Heart right ventricle (tissue), 16 donors: ENCODE data around the gene ROM1. TPM values are rescaled to one million over a fixed set of nuclear protein-coding genes. Genes with fewer than 3 reads are reported as not detected.

Source experiments
- ATAC-seq, 8 donors: fragments of 200-7000 bp; cut with Tn5 transposase; one replicate each; pipeline ENCODE4 v1.9.1; 2020; ENCODE audit warnings: mild to moderate bottlenecking in 8 of 8, moderate library complexity in 8 of 8, moderate number of reproducible peaks in 1 of 8
- DNase-seq, 2 donors: peaks; one replicate each; pipeline ENCODE4 v3.0.0-alpha.2; 2020
- H3K27ac ChIP-seq, 10 donors: fragments of 200-600 bp; sonication (generic) in 2 of 10; one replicate each; pipeline versions ENCODE4 v1.5.0 to v1.8.0; 2020 to 2022; ENCODE audit warnings: mild to moderate bottlenecking in 3 of 10
- H3K27me3 ChIP-seq, 7 donors: fragments of 200-600 bp; one replicate each; pipeline ENCODE4 v1.8.0; 2021 to 2022; ENCODE audit warnings: mild to moderate bottlenecking in 2 of 7
- H3K36me3 ChIP-seq, 9 donors: fragments of 200-600 bp; sonication (generic) in 1 of 9; one replicate each; pipeline versions ENCODE4 v1.5.0 to v1.8.0; 2020 to 2022; ENCODE audit warnings: mild to moderate bottlenecking in 2 of 9
- H3K4me1 ChIP-seq, 9 donors: fragments of 200-600 bp; sonication (generic) in 1 of 9; one replicate each; pipeline versions ENCODE4 v1.5.0 to v1.8.0; 2020 to 2022; ENCODE audit warnings: mild to moderate bottlenecking in 4 of 9
- H3K4me3 ChIP-seq, 10 donors: fragments of 200-600 bp; sonication (generic) in 2 of 10; one replicate each; pipeline versions ENCODE4 v1.5.0 to v1.8.0; 2020 to 2022; ENCODE audit warnings: mild to moderate bottlenecking in 7 of 10, moderate library complexity in 2 of 10
- H3K9me3 ChIP-seq, 11 donors: fragments of 200-600 bp in 10 of 11; sonication (generic) in 2 of 11; one replicate each; pipeline versions ENCODE4 v1.5.0 to v1.8.0; 2013 to 2022; ENCODE audit warnings: mild to moderate bottlenecking in 2 of 11, control low read depth in 1 of 11, moderate library complexity in 1 of 11
- CTCF ChIP-seq, 9 donors: fragments of 200-600 bp; sonication (generic) in 2 of 9; IDR thresholded peaks; one replicate each; pipeline versions ENCODE4 v1.5.0 to v1.8.0; 2021 to 2022; ENCODE audit warnings: antibody characterized with exemption in 9 of 9, mild to moderate bottlenecking in 5 of 9, moderate library complexity in 1 of 9
- WGBS, 2 donors: extraction: QIAGEN DNeasy Blood & Tissue Kit; methylation state at CpG; one replicate each; pipeline ENCODE4 v1.1.7; 2013; ENCODE audit warnings: inconsistent platforms in 1 of 2; 5-methylcytosine and 5-hydroxymethylcytosine counted together
- intact Hi-C, 10 donors: fragments of 100-400 bp; cut with DNase I; formaldehyde crosslinking; loops; one replicate each; pipeline versions ENCODE4 v1.11.1 to v1.14.2; 2022
- polyA plus RNA-seq, 2 donors: library from polyadenylated mRNA; stranded (reverse); fragments of 200-250 nt; gene quantifications; one replicate each; pipeline ENCODE4 v1.2.3, GENCODE V29; 2013
- total RNA-seq, 10 donors: library from RNA; stranded (reverse); fragmentation: NEBNext Ultra II Directional in 3 of 10; extraction: Animal tissue kit (Norgen Biotek cat#: 25700) in 3 of 10; gene quantifications; one replicate each; pipeline versions ENCODE4 v1.2.1 to v1.2.4, GENCODE V29; 2021 to 2023
- donor health status: Arrhythmogenic right ventricular cardiomyopathy.
- donor health status: ischemic (EF 13 %, LVEDD 7.1; RV severe dilation, severe dysfunction).
- donor health status: healthy with polysubstance abuse.
- donor health status: DM: no; HTN: yes; CAD: no.
- donor health status: DM: no; HTN: no; CAD: no.
- donor health status: ischemic (EF 25% LVEDD 6.9; RV normal size, moderate dysfunction).
- donor health status: ischemic (EF 25% LVEDD 5.7; RV mildly dilated, moderate dysfunction).
- donor health status: healthy.
- donor health status: DM: yes; HTN: yes; CAD: no.
- donor health status: Ischemic cardiomyopathy.
- donor health status: ischemic (EF 35%, LVEDD 5.7; RV mildly dilated, moderate dysfunction).
- donor health status: nonischemic (EF 11% LVEDD 7.7; RV severe dilation, severe dysfunction).
- donor health status: DM: yes; HTN: yes; CAD: no.
- donor health status: PGD.
- donor health status: ischemic (EF 29% LVEDD 5.4; RV normal size, mild dysfunction).
- donor health status: nonischemic (EF 23%, LVEDD 6.1; RV moderate dilation, normal function).

ROM1 gene
- total and polyA plus RNA-seq, 12 donors: 0.81 to 6.6 (median 2.0) TPM

DNA sequence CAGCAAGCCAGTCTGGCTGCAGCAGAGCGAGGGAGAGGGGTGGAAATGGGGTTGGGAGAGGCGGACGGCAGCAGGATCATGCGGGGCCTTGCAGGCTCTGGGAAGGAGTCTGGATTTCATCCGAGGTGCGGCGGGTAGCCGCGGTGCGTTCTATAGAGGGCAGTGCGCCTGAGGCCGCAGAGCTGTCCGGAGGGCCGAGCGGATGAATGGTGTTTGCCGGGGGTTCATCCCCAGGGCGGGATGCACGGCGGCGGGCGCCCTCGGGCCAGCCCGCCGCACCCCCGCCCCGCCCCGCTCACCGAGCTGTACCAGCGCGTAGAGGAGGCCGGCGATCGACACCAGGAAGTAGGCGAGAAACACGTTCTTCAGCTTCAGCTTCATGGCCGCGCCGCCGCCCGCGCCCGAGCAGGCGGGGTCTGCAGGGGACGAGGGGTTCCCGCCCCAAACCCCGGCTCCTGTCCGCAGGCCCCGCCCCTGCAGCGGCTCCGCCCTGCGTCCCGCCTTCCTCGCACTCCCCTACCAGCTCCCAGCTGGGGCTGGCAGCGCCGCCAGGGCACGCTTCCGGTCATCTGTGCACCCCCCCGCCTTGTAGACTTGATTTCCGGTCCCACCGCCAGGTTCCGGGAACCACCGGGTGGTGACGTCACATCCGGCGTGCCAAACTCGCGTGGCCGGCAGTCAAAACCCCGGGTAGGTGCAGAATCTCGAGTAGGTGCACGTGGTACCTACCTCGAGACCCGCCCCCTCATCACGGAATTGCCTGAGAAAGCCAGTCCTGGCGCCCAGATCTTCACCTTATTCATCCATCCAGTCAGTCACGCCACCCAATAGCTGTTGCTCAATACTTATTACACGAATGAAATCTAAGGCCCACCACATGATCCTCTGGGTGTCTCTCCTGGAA lies 8.8 kb downstream of the ROM1 start, which contains the start of gene B3GAT3:
B3GAT3 (minus strand) TSS at position 420 of the 904 bp plus-strand sequence; CDS start at position 381, 39 bp downstream.
- peak within 1 kb of the TSS; percentile 44 to 95 (median 89) for H3K27ac ChIP-seq
- H3K9me3 ChIP-seq: no peaks in the 10 kb centered on the region
- 1% methylated on average over 61 to 77 of the region's 77 CpGs for WGBS, 2 donors

DNA sequence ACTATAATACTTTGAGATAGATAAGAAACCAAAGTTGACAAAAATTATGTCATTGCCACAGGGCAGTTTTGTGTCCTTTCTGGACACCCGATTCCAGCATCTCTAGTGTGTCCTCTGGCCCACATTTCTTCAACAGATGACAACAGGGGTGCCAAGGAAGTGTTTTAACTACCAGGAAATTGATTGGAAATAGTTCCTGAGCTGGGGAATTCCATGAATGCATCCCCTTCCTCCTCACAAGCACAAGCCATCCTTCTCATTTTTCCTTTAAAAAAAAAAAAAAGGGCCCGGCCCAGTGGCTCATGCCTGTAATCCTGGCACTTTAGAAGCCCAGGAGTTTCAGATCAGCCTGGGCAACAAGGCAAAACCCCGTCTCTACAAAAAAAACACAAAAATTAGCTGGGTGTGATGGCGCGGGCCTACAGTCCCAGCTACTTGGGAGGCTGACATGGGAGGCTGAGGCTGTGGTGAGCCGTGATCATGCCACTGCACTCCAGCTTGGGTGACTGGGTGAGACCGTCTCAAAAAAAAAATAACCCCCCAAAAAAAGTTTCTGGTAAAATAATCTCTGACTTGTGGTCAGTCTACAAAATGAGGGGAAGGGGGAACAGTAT lies 9.5 kb downstream of the ROM1 start:
- H3K4me3 ChIP-seq: peak overlapping the region in 7 of 10 donors; percentile 64 to 92 (median 74)

More for the DNA sequence above, 8.8 kb downstream of the ROM1 start, which contains the start of gene B3GAT3:
- Histone ChIP-seq H3K4me3 (peak within 1 kb of the TSS; percentile 50 to 92 (median 74)), H3K27me3 (no peaks in the 10 kb centered on the region), H3K36me3 (peaks cover 0 to 42% (median 21%) of the 10 kb centered on the region in 9 donors), H3K4me1 (peaks cover 4 to 27% (median 21%) of the 10 kb centered on the region in 9 donors)
- peak in 3 of 9 donors; percentile 9 to 11 (median 9) for TF ChIP-seq CTCF (IDR thresholded peaks at IDR 0.05)
- DNase-seq (peak; percentile 96 to 98), ATAC-seq (peak; percentile 97 to 99 (median 98))
- intact Hi-C loops: loop anchor here in 3 of 10 donors (1.0 to 2.0 kb wide), 3 partner anchors 21 to 31 kb away; partner anchors contain the start of genes GANAB (in 2 of the 3) and TUT1 (in 1 of the 3)

GRCh38 chr11:62627713-62628112 lies 14.7 kb downstream of the ROM1 start:
- Histone ChIP-seq H3K4me1 (peaks cover 0 to 1% (median 0%) of the 10 kb centered on the region in 9 donors), H3K4me3 (no peak overlapping the region), H3K27me3 (no peaks in the 10 kb centered on the region), H3K9me3 (no peaks in the 10 kb centered on the region), H3K36me3 (peaks cover 8 to 82% (median 58%) of the 10 kb centered on the region in 9 donors), H3K27ac (no peak overlapping the region)
- DNase-seq (no peak), ATAC-seq (no peak)
- intact Hi-C loops: no loop called here
- WGBS, 2 donors: 85 to 86% methylated on average over 3 of the region's 3 CpGs
- TF ChIP-seq CTCF (IDR thresholded peaks at IDR 0.05): peak in 1 of 9 donors; percentile 8

More for the DNA sequence above, 9.5 kb downstream of the ROM1 start:
- no peaks in the 10 kb centered on the region for H3K27me3 ChIP-seq
- H3K36me3 ChIP-seq: peaks cover 0 to 42% (median 18%) of the 10 kb centered on the region in 9 donors
- DNase-seq: no peak
- ATAC-seq: no peak
- intact Hi-C loops: loop anchor here in 3 of 10 donors (1.0 to 2.0 kb wide), 3 partner anchors 20 to 31 kb away; partner anchors contain the start of genes GANAB (in 2 of the 3) and TUT1 (in 1 of the 3)
- 74 to 84% methylated on average over 7 of the region's 7 CpGs for WGBS, 2 donors
- no peaks in the 10 kb centered on the region for H3K9me3 ChIP-seq
- H3K4me1 ChIP-seq: peaks cover 4 to 27% (median 21%) of the 10 kb centered on the region in 9 donors
- peak overlapping the region; percentile 44 to 95 (median 89) for H3K27ac ChIP-seq
- no peak for TF ChIP-seq CTCF (IDR thresholded peaks at IDR 0.05)

- intact Hi-C loops: no loop called here
- no peaks in the 10 kb centered on the region for H3K9me3 ChIP-seq
- TF ChIP-seq CTCF (IDR thresholded peaks at IDR 0.05): no peak
- H3K4me1 ChIP-seq: no peaks in the 10 kb centered on the region
- DNase-seq: no peak
- H3K27me3 ChIP-seq: no peaks in the 10 kb centered on the region
- H3K36me3 ChIP-seq: peaks cover 10 to 100% (median 76%) of the 10 kb centered on the region in 9 donors
- ATAC-seq: peak in 1 of 8 donors; percentile 48
- H3K4me3 ChIP-seq: no peak overlapping the region
- H3K27ac ChIP-seq: no peak overlapping the region
- 60 to 73% methylated on average over 6 of the region's 6 CpGs for WGBS, 2 donors
Observed at GRCh38 chr11:62632492-62632891, 19.4 kb downstream of the ROM1 start.
